GM18499 (cell line): ENCODE measurements around the gene TRIM9.
"Not testable (repeated sequence)": the region's sequence is repeated elsewhere in the genome, so short reads cannot be mapped to it uniquely, and the experiment has no call there.

Experiments used
- ATAC-seq: cut with Tn5 transposase; IDR thresholded peaks from one replicate; pipeline ENCODE4 v1.9.1; 2021; ENCODE audit warnings: moderate number of reproducible peaks; ENCODE audit not compliant: insufficient read depth, unreplicated experiment

TRIM9 gene

DNA sequence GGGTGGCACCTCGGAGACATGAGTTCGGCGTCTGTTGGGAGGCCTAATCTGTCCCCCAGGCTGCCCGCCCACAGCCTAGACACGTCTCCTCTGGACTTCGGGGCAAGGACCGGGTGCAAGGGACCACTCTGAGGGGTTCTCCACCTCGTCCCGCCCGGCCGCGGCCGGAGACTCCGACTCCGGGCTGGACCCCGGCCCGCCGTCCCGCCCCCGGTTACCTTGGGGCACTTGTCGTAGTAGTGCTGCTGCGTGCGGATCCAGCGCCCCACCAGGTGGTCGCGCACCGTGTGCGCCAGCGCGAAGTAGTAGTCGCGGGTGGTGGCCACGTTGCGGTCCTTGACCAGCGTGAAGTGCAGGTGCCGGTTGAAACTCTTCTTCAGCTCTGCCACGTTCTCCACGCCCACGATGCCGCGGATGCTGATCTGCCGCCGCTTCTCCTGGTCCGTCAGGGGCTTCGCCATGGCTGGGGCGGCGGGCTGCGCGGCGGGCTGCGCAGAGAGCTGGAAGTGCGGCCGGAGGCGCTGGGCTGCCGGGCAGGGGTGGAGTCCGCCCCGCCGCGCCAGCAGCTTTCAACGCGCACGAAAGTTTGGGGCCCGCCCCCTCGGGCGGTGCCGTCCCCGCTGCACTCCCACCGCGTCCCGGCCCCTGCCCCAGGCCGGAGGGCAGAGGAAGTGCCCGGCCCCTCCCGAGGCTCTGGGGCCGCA, 150.8 kb downstream of the TRIM9 start, which contains the start of gene PYGL:
PYGL (minus strand) TSS at position 541 of the 704 bp plus-strand sequence; CDS start at position 461, 80 bp downstream.
- no peak for ATAC-seq

DNA sequence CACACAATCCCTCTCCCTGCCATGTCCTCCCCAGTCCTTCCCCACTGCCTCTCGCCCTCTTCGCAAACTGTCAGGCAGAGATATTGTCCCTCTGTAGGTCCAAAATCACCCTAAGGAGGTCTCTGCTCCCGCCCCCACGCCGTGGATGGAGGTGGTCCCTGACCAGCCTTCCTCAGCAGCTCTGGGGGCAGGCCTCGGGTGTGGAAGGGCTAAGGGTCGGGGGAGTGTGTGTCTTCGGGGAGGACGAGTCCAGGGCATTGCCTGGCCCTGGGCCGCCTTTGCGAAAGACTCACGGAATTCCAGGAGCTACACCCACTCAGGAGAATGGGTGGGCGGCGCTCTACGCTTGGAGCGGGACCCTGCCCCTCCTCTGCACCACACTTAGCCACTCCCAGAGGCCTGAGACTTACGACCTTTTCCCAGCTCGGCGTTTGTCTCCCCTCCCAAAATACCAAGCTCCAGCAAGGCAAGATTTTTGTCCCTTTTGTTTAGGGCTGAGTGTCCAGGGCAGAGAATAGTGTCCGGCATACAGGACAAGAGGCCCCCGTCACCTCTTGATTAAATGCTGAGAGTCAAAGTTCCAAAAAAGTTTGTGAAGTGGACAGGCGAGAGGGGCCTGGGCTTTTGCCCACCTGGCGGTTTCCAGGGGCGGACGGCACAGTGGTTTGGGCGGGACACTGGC, 151.5 kb downstream of the TRIM9 start:
- no peak for ATAC-seq

DNA sequence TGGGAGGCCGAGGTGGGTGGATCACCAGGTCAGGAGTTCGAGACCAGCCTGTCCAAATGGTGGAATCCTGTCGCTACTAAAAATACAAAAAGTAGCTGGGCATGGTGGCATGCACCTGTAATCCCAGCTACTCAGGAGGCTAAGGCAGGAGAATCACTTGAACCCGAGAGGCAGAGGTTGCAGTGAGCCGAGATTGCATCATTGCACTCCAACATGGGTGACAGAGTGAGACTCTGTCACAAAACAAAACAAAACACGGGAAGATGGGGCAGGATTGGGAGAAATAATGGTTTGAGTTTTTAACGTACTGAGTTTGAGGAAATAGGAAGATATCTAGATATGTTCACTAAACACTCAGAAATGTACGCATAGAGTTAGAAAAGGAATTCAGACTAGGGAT, 153.3 kb downstream of the TRIM9 start:
- ATAC-seq = not testable (repeated sequence)

DNA sequence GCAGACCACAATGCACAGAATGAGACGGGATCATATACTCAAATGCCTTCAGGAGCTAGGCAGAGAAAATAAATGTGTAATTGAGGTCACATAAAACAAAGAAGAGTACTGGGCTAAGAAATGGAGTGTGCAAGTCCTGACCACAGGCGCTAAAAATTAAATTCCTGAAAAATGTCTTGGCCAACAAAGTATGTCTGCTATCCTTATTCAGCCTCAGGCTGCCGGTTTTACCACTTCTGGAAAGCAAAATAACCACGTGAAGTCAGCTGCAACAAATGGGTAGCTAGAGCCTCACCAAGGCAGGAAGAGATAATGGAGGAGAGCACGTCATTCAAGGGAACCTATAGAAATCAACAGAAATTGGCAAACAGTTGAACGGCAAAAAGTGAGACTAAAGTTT, 153.8 kb downstream of the TRIM9 start:
- no peak for ATAC-seq

DNA sequence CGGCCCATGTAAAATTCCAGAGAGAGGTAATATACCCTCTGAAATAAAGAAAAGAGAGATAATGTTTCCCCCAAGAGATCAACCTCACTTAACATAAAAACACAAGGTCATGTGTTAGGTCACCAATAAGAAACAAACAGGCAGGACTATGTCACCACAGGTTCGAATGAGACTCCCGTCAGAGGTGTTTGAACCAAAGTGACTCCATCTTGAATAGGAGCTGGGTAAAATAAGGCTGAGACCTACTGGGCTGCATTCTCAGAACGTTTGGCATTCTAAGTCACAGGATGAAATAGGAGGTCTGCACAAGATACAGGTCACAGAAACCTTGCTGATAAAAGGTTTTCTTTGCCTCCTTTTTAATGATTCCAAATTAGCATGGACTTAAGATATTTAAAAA, 157.1 kb downstream of the TRIM9 start:
- ATAC-seq = no peak

DNA sequence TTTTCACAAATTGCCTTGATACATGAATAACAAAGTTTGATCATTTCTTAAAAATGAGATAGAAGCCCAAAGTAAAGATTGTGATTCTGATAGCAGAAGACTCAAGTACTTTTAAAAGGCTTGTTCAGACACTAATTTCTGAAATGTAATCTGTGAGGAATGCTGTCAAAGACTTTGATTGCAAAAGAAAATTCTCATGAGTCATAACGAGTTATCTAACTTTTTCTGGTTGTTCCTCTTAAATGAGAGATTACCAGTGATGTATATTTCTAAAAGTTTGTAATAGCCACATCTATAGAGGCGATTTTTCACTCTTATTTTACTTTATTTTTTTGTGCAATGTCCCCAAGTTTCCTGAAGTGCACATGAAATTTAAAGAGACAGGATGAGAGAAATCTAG, 157.6 kb downstream of the TRIM9 start:
- ATAC-seq = no peak

DNA sequence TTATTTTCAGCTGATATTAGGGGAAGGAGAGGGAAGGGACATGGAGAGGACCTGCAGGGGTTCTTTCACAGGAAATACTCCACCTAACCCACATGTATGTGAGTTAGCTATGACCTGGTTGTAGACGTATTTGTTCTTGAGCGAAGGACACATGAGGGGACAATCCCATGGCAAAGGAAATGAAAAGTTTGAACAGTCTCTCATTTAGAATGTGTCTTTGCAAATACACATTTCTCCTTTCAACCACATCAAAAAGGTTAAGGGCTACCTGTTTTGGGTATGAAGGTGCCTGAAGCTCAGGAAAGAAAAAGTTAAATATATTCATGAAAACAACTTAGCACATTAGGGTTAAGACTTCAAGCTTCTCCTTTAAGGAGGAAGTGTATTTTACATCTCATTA, 158.0 kb downstream of the TRIM9 start:
- ATAC-seq = no peak

DNA sequence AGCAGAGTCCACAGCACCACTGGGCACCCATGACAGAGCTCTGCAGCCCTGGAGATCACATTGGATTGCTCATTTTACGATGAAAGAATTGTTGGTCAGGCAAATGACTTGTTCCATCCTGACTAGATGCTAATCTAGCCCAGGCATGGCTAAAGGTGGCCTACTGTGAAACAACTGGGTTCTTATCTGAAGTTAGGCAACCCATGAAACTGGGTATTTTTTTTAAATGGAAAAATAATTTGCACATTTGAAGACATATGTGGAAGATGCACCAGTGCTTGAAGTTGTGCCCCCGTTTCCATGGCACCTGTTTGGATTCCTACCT, 158.9 kb downstream of the TRIM9 start:
- ATAC-seq = no peak

DNA sequence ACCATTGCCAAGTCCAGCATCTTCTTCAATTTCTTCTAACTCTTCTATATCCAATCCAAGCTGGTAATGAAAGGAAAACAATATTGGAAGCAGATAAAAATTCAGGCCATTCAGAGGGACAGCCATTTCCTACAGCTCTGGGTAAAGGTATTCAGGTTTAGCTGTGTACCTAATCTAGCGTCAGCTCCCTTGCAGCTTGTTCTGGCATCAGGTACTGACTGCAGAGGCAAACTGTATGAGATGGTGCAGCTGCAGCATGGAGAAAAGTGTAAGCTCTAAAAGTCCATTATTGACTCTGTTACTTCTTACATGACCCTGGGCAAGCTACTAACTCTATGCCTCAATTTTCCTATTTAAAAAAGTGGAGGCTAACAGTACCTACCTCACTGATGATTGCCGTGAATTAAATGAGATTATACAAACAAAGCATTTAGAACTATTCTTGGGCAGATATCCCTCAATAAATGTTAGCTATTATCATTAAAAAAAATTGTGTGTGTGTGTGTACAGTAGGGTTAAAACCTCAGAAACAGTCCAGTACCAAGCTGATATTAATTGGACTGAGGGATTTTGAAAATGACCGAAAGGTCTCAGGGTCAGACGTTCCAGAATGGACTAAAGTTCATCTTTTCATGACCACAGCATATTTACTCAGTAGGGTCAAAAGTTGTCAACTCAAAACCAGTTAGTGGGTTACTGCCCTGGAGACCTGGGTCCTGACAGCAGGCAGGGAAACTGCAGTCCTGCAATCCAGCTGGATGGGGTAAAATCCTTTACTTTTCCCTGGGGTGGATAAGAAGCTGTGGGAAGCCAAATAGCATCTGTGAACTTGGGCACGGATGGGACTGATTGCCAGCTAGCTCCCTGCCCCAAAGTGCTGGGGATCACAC, 159.5 kb downstream of the TRIM9 start:
- ATAC-seq = no peak

DNA sequence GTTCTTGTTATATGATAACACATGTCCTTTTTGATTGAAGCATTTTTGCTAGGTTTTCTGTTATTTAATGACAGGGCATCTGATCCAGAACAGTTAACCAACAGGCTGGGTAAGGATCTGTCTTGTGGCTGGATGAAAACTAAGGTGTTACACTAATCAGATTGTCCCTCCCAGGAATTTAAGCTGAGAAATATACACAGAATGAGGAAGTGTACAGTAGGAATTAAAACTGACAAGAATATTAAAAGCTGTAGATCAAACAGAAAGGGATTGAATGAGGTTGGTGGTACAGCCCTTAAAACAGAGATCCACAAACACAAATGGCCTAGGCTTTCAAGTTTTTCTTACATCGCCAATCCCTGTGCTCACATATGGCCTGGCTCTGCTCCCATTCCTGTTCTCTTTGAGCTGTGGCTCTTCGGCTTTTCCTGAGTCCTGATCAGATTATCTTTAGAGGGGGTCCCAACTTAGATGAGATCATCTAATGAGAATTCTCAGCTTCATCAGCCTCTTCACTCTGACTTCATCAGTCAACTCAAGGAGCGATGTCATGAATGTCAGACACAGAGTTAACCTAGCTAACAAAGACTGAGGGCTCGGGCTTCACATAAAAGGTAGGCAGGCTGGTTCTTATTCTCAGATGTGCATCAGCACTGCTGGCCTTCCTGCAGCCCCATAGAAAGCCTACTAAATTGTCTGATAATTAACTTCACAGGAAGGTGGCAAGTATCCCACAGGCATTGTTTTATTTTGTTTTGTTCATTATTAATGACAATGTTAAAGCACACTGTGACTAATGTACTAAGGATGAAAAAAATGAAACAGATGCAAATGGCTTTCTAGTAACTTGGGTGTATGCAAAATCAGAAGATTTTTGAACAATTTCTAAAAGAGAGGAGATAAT, 162.1 kb downstream of the TRIM9 start:
- ATAC-seq = no peak

DNA sequence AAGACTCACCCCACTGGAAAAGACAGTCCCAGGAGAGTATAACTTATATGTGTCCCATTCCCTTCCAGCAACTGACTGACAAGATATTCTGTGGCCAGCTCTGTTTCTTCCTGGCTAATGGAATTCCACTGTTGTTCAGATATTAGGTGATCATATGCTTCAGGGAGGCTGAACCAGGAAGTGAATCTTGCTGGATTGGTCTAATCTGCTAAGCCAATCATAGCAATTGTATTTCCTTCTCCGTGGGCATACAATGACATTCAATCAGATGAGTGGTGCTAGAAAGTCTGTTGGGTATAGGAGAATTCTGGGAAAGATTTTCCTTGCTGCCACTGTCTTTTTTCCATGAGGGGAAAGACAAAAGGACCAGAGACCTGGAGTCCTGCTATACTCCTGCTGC, 162.7 kb downstream of the TRIM9 start:
- ATAC-seq = no peak

DNA sequence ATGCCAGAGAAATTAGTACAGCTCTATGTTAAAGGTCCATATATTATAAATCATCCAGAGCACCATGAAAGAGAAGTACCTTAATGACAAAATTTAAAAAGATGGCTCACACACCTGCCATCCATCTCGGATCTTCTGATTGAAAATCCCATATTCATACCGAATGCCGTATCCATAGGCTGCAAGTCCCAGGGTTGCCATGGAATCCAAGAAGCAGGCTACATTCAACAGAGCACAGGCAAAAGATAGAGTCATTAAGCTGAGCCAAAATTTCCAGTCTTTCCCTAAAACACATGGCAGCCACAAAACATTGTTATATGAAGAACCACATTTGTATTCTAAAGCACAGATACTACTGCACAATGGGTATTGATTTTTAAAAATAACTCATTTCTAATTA, 163.3 kb downstream of the TRIM9 start:
- ATAC-seq = no peak

DNA sequence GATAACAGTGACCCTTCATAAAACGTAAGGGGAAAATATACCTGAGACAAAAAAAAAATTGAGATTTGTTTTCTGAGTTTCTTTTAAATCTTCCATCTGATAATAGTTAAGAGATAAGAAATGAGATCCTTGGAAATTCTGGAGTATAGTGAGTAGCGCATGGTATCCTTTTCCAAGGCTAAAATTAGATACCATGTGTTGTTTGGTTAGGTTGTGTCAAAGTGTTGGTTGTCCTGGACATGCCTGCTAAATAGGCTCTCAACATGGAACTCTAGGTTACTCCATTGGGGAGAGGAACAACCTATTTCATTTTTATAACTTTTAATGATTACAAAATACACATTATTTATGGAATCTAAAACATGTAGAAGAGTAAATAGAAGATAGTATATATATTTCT, 165.4 kb downstream of the TRIM9 start:
- ATAC-seq = no peak

DNA sequence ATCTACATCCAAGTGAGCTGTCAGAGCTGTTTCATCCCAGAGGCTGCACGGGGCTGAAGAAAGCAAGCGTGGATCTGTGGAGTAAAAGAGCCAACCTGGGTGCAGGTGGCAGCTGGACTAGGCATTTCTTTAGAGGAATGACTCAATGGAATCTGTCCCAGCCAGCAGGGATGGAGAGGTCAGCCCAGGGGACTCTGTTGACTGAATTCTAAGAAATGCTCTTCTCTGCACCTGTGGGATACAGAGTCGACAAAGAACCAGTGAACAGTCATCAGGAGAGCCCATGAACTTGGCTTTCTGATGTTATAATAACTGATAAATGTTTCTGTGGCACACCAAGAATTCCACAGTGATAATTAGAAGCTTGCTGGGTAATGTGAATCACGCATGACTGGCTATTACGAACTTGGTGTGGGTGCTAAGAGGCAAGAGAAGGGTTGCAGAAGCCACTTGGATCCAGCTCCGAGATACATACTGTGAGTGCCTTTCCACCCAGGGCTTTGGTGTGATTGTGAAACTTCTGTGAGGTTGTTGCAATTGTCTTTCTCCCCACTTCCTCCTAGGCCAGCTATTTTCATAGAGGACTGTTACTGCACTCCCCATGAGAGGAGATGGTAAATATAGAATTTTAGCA, 166.8 kb downstream of the TRIM9 start:
- no peak for ATAC-seq

DNA sequence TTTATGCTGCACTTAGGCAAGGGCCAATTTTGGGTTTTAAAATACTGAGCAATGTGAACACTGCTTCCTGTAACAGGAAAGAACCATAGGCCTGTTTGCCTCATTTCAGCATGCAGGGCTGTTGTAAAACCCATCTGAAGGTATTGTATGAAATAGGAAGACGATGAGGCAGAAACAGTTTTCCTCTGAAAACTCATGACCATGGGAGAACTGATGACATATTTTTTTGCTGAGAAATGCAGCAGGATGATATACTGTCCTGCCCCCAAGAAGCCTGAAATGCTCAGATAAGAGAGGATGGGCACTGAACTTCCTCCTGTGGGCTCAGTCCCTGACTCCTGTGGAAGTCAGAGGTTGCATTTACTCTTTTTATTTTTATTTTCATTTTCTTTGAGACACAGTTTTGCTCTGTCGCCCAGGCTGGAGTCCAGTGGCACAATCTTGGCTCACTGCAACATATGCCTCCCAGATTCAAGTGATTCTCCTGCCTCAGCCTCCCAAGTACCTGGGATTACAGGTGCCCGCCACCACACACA, 168.0 kb downstream of the TRIM9 start:
- ATAC-seq = no peak
